ENCODE data around the gene CCL28. TPM values are rescaled to one million over a fixed set of nuclear protein-coding genes. Genes with fewer than 3 reads are reported as not detected.
A peak's percentile ranks its signal among the peaks of the same experiment; 100 is the strongest.

CCL28 gene
- total RNA-seq, 4 donors from 2014 or later: 1.9 to 9.1 (median 3.3) TPM

DNA sequence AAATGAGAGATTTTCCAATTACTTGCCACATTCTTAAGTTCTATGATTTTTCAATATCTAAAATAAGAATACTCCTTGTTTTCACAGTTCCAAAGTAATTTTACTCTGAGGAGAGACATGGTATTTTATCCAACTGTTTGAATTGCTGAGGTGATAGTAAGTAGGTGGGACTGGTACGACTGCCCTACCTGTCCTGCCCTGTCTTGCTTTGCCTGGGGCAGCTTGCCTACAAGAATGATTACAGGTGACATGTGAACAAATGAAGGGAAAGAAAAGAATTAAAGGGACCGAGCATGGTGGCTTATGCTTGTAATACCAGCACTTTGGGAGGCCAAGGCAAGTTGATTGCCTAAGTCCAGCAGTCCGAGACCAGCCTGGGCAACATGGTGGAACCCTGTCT, 57.4 kb downstream of the CCL28 start:
- intact Hi-C loops (cut with DNase I): no loop called here

GRCh38 chr5:43353668-43354067, 58.5 kb downstream of the CCL28 start:
- Histone ChIP-seq H3K36me3 (no peaks in the 10 kb centered on the region), H3K27me3 (no peaks in the 10 kb centered on the region), H3K9me3 (no peaks in the 10 kb centered on the region), H3K4me1 (peaks cover 0 to 68% (median 6%) of the 10 kb centered on the region in 3 donors), H3K4me3 (no peak overlapping the region), H3K27ac (peak overlapping the region in 3 of 4 donors; percentile 68 to 77 (median 73))
- TF ChIP-seq, protein P1, sequence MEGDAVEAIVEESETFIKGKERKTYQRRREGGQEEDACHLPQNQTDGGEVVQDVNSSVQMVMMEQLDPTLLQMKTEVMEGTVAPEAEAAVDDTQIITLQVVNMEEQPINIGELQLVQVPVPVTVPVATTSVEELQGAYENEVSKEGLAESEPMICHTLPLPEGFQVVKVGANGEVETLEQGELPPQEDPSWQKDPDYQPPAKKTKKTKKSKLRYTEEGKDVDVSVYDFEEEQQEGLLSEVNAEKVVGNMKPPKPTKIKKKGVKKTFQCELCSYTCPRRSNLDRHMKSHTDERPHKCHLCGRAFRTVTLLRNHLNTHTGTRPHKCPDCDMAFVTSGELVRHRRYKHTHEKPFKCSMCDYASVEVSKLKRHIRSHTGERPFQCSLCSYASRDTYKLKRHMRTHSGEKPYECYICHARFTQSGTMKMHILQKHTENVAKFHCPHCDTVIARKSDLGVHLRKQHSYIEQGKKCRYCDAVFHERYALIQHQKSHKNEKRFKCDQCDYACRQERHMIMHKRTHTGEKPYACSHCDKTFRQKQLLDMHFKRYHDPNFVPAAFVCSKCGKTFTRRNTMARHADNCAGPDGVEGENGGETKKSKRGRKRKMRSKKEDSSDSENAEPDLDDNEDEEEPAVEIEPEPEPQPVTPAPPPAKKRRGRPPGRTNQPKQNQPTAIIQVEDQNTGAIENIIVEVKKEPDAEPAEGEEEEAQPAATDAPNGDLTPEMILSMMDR (IDR thresholded peaks at IDR 0.05): no peak
- intact Hi-C loops (cut with DNase I): no loop called here
- WGBS, 2 donors: 75 to 91% methylated on average over 1 of the region's 1 CpG
- no peak for DNase-seq

More for the DNA sequence above, 57.4 kb downstream of the CCL28 start:
- Histone ChIP-seq H3K27ac (peak overlapping the region in 3 of 4 donors; percentile 68 to 77 (median 73)), H3K36me3 (no peaks in the 10 kb centered on the region), H3K9me3 (peaks cover 0 to 4% (median 3%) of the 10 kb centered on the region in 3 donors), H3K4me3 (no peak overlapping the region), H3K4me1 (peaks cover 0 to 61% (median 6%) of the 10 kb centered on the region in 3 donors), H3K27me3 (no peaks in the 10 kb centered on the region)
- 25 to 56% methylated on average over 3 of the region's 3 CpGs for WGBS, 2 donors
- no peak for TF ChIP-seq POLR2A (IDR thresholded peaks at IDR 0.05)
- TF ChIP-seq, protein P1 (IDR thresholded peaks at IDR 0.05): no peak
- DNase-seq: no peak

DNA sequence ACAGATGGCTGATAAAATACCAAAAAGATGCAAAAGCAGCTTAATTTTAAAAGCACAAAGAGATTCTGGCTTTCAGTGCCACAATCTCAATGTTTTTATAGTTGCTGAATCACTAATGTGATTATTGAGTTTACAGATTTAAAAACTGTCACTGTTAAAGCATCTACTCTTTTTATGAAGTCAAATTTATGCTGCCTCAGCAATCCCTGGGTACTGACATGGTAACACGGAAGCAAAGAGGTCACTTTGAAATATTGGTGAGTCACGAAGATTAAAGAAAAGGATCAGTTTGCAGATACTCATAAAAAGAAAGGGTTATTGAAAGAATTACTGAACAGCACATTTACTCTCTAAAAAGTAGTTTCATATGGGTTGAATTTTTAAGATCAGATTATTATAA, 59.3 kb downstream of the CCL28 start:
- peaks cover 0 to 68% (median 6%) of the 10 kb centered on the region in 3 donors for H3K4me1 ChIP-seq
- H3K9me3 ChIP-seq: no peaks in the 10 kb centered on the region
- TF ChIP-seq, protein P1 (IDR thresholded peaks at IDR 0.05): no peak
- TF ChIP-seq POLR2A (IDR thresholded peaks at IDR 0.05): no peak
- no peaks in the 10 kb centered on the region for H3K36me3 ChIP-seq
- intact Hi-C loops (cut with DNase I): no loop called here
- DNase-seq: no peak
- no peak overlapping the region for H3K4me3 ChIP-seq
- H3K27ac ChIP-seq: peak overlapping the region in 2 of 4 donors; percentile 73 to 77
- H3K27me3 ChIP-seq: no peaks in the 10 kb centered on the region
- 35 to 68% methylated on average over 2 of the region's 2 CpGs for WGBS, 2 donors

DNA sequence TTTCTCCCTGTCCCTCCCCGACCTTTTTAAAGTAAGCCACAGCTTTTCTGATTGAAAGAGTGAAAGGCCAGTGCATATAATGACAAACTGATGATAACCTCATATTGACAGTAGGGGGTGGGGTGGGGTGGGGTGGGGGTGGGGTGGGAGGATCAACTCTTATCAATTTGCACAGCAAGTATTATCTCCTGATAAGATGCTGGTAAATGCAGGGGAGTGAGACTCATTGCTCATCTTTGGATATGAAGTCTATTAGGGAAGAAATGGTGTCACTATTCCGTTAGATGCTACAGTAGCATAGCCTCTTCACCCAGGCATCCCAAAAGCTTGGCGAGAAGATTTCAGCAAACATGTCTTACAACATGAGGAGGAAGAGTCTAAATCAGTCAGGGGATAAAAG, 60.1 kb downstream of the CCL28 start:
- H3K27me3 ChIP-seq: no peaks in the 10 kb centered on the region
- no peak for DNase-seq
- H3K27ac ChIP-seq: peak overlapping the region in 1 of 4 donors; percentile 77
- intact Hi-C loops (cut with DNase I): no loop called here
- no peaks in the 10 kb centered on the region for H3K9me3 ChIP-seq
- peaks cover 0 to 68% (median 6%) of the 10 kb centered on the region in 3 donors for H3K4me1 ChIP-seq
- 81% methylated on average over 3 of the region's 3 CpGs for WGBS, 2 donors
- H3K36me3 ChIP-seq: no peaks in the 10 kb centered on the region
- no peak for TF ChIP-seq POLR2A (IDR thresholded peaks at IDR 0.05)
- TF ChIP-seq, protein P1 (IDR thresholded peaks at IDR 0.05): no peak
- no peak overlapping the region for H3K4me3 ChIP-seq

DNA sequence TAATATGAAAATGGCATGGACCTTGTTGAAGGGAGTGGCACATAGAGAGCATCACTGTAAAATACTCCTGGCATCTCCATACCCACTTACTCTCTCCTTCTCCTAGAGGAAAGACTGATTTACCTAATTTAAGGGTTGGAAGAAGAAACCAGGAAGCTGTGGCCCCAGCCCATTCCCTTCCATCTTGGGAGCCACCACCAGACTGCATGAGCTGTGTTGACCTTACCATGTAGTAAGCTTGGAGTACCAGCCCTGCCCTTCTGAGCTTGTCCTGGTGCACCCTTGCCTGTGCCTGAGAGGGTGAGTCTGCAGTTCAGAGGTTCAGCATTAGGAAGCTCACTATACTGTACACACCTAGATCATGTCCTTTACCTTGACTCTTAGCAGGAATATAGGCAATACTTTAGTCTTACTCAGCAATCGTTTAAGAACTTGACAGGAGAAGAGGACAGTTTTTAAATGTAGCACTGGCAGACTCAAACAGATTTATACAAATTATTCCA, 63.3 kb downstream of the CCL28 start:
- intact Hi-C loops (cut with DNase I): no loop called here
- peaks cover 0 to 6% (median 0%) of the 10 kb centered on the region in 3 donors for H3K9me3 ChIP-seq
- no peak overlapping the region for H3K4me3 ChIP-seq
- peak overlapping the region; percentile 34 to 79 (median 61) for H3K27ac ChIP-seq
- 71 to 80% methylated on average over 1 of the region's 1 CpG for WGBS, 2 donors
- H3K27me3 ChIP-seq: no peaks in the 10 kb centered on the region
- no peak for DNase-seq
- TF ChIP-seq POLR2A (IDR thresholded peaks at IDR 0.05): no peak
- TF ChIP-seq, protein P1 (IDR thresholded peaks at IDR 0.05): no peak
- peaks cover 0 to 39% (median 0%) of the 10 kb centered on the region in 3 donors for H3K4me1 ChIP-seq
- H3K36me3 ChIP-seq: no peaks in the 10 kb centered on the region
